Measurements from ENCODE around the gene GHRL.

GRCh38 chr3:10290481-10291176, 2.1 kb downstream of the GHRL start:
- TF ChIP-seq MAX (IDR thresholded peaks at IDR 0.05; ENCODE audit: low read depth, low read length) (no peak), POLR2A (IDR thresholded peaks at IDR 0.05; ENCODE audit: extremely low read depth, insufficient read length) (no peak), CTCF (IDR thresholded peaks at IDR 0.05; ENCODE audit: low read depth, low read length) (no peak), MYC (IDR thresholded peaks at IDR 0.05; ENCODE audit: low read depth, low read length) (no peak)

Data from NB4 (cell line).